IPS-20b (cell line): ENCODE measurements around the gene SHC1.

ENCODE experiments used
- H3K27ac ChIP-seq: one replicate; pipeline ENCODE4 v1.5.1; 2013; ENCODE audit warnings: low read length
- H3K27me3 ChIP-seq: 2 replicates; pipeline ENCODE4 v1.6.1; 2013; ENCODE audit warnings: mild to moderate bottlenecking, low read length, inconsistent platforms; ENCODE audit not compliant: insufficient read depth
- H3K36me3 ChIP-seq: 2 replicates; pipeline ENCODE4 v1.6.1; 2013; ENCODE audit warnings: low read depth, mild to moderate bottlenecking, inconsistent platforms, low read length, moderate library complexity; ENCODE audit not compliant: insufficient read depth
- H3K4me1 ChIP-seq: 2 replicates; pipeline ENCODE4 v1.6.1; 2013; ENCODE audit warnings: mild to moderate bottlenecking, control low read depth, inconsistent platforms, low read length, moderate library complexity; ENCODE audit not compliant: insufficient read depth
- H3K4me3 ChIP-seq: 2 replicates; pipeline ENCODE4 v1.5.1; 2013; ENCODE audit warnings: mild to moderate bottlenecking, low read length, inconsistent platforms
- H3K9ac ChIP-seq: 2 replicates; pipeline ENCODE4 v1.6.1; 2013; ENCODE audit warnings: low read depth, mild to moderate bottlenecking, inconsistent platforms, low read length, moderate library complexity
- H3K9me3 ChIP-seq: 2 replicates; pipeline ENCODE4 v1.6.1; 2013; ENCODE audit warnings: mild to moderate bottlenecking, low read depth, low read length, inconsistent platforms; ENCODE audit not compliant: insufficient read depth

SHC1 gene

GRCh38 chr1:155005076-155006011 is 34.8 kb upstream of the SHC1 start:
- H3K4me1 ChIP-seq: peaks cover 21% of the 10 kb centered on the region; the same call in 1 of the 2 replicates
- H3K27ac ChIP-seq: no peak overlapping the region
- no peaks in the 10 kb centered on the region for H3K27me3 ChIP-seq
- H3K36me3 ChIP-seq: no peaks in the 10 kb centered on the region
- H3K4me3 ChIP-seq: peak overlapping the region; percentile 96; the same call in 1 of the 2 replicates
- peak overlapping the region; percentile 92; the same call in 1 of the 2 replicates for H3K9ac ChIP-seq
- no peaks in the 10 kb centered on the region for H3K9me3 ChIP-seq

GRCh38 chr1:155004352-155005075 is 34.0 kb upstream of the SHC1 start:
- H3K9ac ChIP-seq: peak overlapping the region; percentile 92; the same call in 1 of the 2 replicates
- peak overlapping the region; percentile 93 for H3K27ac ChIP-seq
- peak overlapping the region; percentile 96 for H3K4me3 ChIP-seq
- H3K4me1 ChIP-seq: peaks cover 24% of the 10 kb centered on the region; the same call in 1 of the 2 replicates
- no peaks in the 10 kb centered on the region for H3K27me3 ChIP-seq
- no peaks in the 10 kb centered on the region for H3K36me3 ChIP-seq
- H3K9me3 ChIP-seq: no peaks in the 10 kb centered on the region

DNA sequence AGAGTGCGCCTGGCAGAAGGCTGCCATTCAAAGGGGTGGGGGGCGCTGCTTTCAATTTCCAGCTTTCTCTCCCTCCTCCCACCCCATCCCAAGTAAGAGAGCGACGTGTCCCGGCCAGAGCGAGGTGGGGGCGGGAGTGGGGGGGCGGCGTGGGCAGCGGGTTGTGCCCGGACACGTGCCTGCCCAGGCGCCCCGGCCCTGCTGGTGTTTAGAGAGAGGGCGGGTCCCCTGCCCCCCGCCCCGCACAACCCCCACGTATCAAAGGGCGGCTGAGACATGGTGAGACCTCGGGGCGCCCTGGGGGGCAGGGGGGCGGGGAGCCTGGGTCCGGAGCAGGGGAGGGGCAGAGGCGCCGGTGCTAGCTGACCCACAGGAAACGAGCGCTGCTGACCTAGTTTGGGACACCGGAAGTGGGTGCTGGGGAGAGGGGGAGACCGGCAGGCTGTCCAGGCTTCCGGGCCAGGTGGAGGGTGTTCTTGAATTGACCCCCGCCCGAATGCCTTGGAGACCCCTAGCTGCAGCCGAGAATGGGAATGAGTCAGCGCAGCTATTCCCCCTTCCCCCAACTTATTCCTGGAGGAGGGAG is 33.3 kb upstream of the SHC1 start:
- peak overlapping the region; percentile 92; the same call in 1 of the 2 replicates for H3K9ac ChIP-seq
- H3K27me3 ChIP-seq: no peaks in the 10 kb centered on the region
- peak overlapping the region; percentile 96 for H3K4me3 ChIP-seq
- H3K27ac ChIP-seq: peak overlapping the region; percentile 93
- H3K4me1 ChIP-seq: peaks cover 24% of the 10 kb centered on the region; the same call in 1 of the 2 replicates
- H3K9me3 ChIP-seq: no peaks in the 10 kb centered on the region
- H3K36me3 ChIP-seq: no peaks in the 10 kb centered on the region

DNA sequence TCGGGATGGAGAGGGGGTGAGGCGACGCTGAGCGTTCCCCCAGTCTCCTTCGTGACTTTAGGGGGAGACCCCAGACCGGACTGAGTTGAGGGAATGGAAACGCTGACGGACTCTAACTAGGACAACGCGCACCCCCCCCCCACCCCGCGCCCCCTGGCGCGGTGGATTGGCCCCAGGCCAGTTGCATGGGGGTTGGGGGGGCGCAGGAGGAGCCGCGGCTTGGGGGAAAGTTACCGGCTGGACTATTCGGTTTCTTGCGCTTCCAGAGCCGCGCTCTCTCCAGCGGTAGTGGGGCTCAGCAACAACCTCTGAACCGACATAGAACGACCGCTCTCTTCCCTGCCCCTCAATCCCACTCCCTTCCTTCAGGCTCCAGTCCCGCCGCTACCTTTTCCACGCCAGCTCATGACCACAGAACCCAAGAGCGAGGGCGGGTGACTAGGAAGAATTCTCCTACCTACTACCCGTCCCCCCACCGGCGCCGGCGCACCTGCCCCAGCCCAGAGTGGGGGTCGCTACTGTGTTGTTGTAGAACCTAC is 32.7 kb upstream of the SHC1 start:
- H3K4me1 ChIP-seq: peaks cover 21% of the 10 kb centered on the region; the same call in 1 of the 2 replicates

DNA sequence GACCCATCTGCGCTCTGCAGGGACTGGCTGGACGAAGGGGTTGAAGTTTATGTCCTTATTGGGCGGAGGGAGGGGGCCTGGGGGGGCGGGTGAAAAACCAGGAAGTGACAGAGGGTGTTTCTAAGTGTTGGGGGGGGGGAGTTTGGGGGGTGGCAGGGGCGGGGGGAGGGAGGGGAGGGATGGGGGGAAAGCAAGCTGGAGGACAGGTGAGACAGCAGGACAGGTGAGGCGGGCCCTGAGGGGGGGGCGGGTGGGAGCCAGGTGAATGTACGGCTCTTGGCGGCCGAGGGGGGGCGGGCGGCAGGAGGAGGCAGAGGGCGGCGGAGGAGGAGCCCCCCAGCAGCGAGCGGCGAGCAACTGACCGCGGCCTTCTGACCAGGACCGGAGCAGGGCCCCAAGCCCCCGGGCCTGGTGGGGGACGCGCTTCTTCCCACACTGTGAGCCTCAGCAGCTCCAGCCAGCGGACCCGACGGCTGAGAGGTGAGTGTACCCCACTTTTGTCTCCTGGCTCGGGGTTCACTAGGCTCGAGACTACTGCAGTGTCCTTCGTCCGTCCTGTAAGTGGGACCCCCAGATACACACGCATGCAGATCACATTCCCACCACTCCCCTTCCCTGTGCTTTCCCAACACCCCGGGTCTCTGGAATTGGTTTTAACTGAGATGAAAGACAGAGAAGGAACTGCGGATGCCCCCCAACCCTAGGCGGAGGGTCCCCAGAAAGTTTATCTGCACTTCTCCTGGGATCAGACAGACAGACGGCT is 32.1 kb upstream of the SHC1 start, which contains the start of gene ZBTB7B:
ZBTB7B (plus strand) TSS at position 339 of the 763 bp plus-strand sequence. CDS start 11,859 bp downstream, outside the sequence.
- Histone ChIP-seq H3K36me3 (no peaks in the 10 kb centered on the region), H3K27me3 (no peaks in the 10 kb centered on the region), H3K9ac (peak within 1 kb of the TSS; percentile 92), H3K4me1 (peaks cover 17% of the 10 kb centered on the region; the same call in 1 of the 2 replicates), H3K4me3 (peak within 1 kb of the TSS; percentile 96), H3K9me3 (no peaks in the 10 kb centered on the region), H3K27ac (peak within 1 kb of the TSS; percentile 93)

More for the DNA sequence above, 32.7 kb upstream of the SHC1 start:
- Histone ChIP-seq H3K27me3 (no peaks in the 10 kb centered on the region), H3K9me3 (no peaks in the 10 kb centered on the region), H3K4me3 (peak overlapping the region; percentile 96), H3K36me3 (no peaks in the 10 kb centered on the region), H3K9ac (peak overlapping the region; percentile 92), H3K27ac (peak overlapping the region; percentile 93)

DNA sequence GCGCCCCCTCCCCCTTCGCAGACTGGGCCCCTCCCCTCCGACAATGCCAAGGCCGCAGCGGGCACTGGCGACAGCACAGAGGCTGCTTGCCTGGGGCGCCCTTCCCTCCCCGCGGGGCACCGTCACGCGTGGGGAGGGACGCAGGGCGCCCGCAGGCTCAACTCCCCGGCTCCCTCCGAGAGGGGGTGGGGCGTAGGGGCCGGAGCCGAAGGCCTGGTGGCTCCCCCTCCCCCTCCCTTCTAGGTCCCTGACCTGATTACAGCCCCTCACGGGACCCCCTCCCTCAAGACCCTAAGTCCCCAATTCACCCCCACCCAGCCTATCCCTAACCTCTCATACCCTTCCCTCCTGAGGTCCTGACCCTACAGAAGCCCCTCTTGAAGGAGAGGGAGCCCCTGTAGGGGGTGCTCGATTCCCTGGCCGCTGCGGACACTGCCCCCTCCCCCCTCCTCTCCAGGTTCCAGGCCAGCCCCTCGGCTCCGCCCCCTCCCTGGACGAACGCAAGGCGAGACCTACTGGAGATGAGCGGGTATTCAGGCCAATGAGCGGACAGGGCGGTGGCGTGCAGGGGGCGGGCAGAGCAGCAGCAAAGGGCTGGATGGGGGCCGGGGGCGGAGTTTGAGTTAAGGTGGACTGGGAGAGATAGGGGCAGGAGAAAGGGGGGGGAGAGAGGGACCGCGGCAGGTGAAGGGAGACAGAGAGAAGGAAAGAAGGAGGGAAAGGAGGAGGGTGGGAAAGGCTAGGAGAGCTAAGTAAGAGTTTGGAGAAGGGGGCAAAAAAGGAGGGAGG is 31.3 kb upstream of the SHC1 start:
- H3K27ac ChIP-seq: peak overlapping the region; percentile 11
- H3K4me1 ChIP-seq: peaks cover 15% of the 10 kb centered on the region; the same call in 1 of the 2 replicates
- peak overlapping the region; percentile 79; the same call in 1 of the 2 replicates for H3K9ac ChIP-seq

DNA sequence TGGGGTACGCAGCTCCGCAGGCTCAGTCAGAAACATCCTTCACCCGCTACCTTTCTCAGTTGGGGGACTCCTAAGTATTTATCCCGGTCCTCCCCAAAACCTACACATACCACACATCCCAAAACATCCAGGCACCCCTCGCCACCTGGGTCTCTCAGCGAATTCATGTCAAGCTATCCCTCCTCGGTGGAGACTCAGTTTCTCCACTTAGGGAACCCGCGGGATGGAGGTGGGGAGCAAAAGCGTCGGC is 30.8 kb upstream of the SHC1 start:
- Histone ChIP-seq H3K27ac (peak overlapping the region; percentile 11), H3K9ac (peak overlapping the region; percentile 79; the same call in 1 of the 2 replicates), H3K4me1 (peaks cover 15% of the 10 kb centered on the region; the same call in 1 of the 2 replicates), H3K36me3 (no peaks in the 10 kb centered on the region), H3K4me3 (peak overlapping the region; percentile 91), H3K9me3 (no peaks in the 10 kb centered on the region), H3K27me3 (no peaks in the 10 kb centered on the region)

More for the DNA sequence above, 31.3 kb upstream of the SHC1 start:
- Histone ChIP-seq H3K36me3 (no peaks in the 10 kb centered on the region), H3K9me3 (no peaks in the 10 kb centered on the region), H3K4me3 (peak overlapping the region; percentile 91), H3K27me3 (no peaks in the 10 kb centered on the region)

DNA sequence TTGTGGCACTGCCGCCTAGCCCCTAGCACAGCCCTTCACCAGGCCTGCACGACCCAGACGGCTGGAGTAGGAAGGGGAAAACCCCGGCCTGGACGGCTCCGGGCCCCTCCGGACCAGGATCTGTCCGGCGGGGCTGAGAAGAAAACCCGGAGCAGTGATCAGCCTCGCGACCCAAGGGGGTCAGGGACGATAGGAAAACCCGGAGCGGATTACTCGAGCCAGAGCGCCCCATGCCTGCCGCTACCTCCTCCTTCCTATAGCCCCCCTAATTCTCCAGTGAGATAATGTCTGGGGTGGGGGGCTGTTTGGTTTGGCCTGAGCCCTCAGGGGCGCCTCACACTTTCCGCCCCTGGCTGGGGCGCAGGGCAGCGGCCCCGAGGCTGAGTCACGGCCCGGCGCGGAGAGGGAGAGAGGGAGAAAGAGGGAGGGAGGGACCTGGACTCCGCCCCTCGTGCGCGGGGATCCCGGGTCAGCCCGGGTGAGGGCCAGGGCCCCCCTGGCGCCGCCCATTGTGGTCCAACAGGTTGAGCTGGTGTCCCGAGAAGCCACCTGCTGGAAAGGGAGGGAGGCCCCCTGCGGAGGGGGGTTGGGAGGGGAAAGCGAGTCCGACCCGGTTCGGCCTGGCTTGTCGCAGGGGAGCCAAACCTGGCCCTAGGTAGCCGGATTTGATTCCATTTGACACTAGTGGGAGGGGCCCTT is 30.3 kb upstream of the SHC1 start:
- H3K9ac ChIP-seq: peak overlapping the region; percentile 79
- H3K4me1 ChIP-seq: peaks cover 15% of the 10 kb centered on the region; the same call in 1 of the 2 replicates
- no peaks in the 10 kb centered on the region for H3K27me3 ChIP-seq
- peak overlapping the region; percentile 91 for H3K4me3 ChIP-seq
- peak overlapping the region; percentile 83 for H3K27ac ChIP-seq
- no peaks in the 10 kb centered on the region for H3K9me3 ChIP-seq
- H3K36me3 ChIP-seq: no peaks in the 10 kb centered on the region

DNA sequence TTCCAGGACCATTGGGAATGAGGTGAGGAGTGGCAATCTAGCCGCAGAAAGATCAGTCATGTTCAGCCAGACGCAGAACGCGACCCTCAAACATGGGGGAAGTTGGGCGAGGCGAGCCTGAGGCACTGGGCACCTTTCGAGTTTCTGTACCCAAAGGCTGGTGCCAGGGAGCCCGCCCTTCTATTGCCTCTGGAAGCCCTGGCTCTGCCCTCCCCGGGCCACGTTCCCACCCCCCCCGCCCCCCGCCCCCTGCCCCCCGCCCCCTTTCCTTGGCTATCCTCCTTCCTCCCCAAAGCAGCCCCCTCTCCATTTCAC is 29.8 kb upstream of the SHC1 start:
- peak overlapping the region; percentile 4 for H3K27ac ChIP-seq
- peak overlapping the region; percentile 79; the same call in 1 of the 2 replicates for H3K9ac ChIP-seq
- no peaks in the 10 kb centered on the region for H3K27me3 ChIP-seq
- H3K4me3 ChIP-seq: peak overlapping the region; percentile 91
- H3K9me3 ChIP-seq: no peaks in the 10 kb centered on the region
- peaks cover 14% of the 10 kb centered on the region; the same call in 1 of the 2 replicates for H3K4me1 ChIP-seq
- no peaks in the 10 kb centered on the region for H3K36me3 ChIP-seq
